Esophagus squamous epithelium (tissue), 4 donors: Measurements from ENCODE around the gene MDFI.

ENCODE experiments used
- POLR2A ChIP-seq, 4 donors: fragments of 450-650 bp; IDR thresholded peaks; one replicate each; pipeline ENCODE4 v1.6.1; 2017; ENCODE audit warnings: antibody characterized with exemption in 4 of 4, mild to moderate bottlenecking in 4 of 4, moderate library complexity in 3 of 4
- TF ChIP-seq, protein P1 (sequence below), 6 experiments: fragments of 450-650 bp in 4 of 6; fragments of 200-600 bp in 2 of 6; sonication (generic) in 2 of 6; IDR thresholded peaks; one replicate each; pipeline ENCODE4 v1.5.1; 2016 to 2019; ENCODE audit warnings: antibody characterized with exemption in 6 of 6, mild to moderate bottlenecking in 4 of 6, moderate library complexity in 4 of 6

DNA sequence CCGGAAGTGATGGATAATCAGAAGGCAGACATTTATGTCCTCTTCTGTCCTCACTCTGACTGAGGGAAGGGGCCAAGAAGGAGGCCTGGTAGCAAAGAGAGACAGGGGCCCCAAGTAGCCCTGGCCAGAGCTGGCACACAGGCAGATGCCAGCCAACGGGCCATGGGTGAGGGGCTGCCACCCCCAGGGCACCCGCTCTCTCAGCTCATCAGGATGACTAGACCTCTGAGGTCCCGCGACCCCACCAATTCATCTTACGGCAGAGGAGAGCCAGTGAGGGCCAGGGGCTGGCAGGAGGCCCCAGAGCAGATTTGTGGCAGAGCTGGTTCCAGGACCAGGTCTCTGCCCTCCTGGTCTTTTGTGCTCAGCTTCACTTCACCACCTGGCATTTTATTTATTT, 43.1 kb upstream of the MDFI start:
- TF ChIP-seq POLR2A (IDR thresholded peaks at IDR 0.05) = no peak
- TF ChIP-seq, protein P1, sequence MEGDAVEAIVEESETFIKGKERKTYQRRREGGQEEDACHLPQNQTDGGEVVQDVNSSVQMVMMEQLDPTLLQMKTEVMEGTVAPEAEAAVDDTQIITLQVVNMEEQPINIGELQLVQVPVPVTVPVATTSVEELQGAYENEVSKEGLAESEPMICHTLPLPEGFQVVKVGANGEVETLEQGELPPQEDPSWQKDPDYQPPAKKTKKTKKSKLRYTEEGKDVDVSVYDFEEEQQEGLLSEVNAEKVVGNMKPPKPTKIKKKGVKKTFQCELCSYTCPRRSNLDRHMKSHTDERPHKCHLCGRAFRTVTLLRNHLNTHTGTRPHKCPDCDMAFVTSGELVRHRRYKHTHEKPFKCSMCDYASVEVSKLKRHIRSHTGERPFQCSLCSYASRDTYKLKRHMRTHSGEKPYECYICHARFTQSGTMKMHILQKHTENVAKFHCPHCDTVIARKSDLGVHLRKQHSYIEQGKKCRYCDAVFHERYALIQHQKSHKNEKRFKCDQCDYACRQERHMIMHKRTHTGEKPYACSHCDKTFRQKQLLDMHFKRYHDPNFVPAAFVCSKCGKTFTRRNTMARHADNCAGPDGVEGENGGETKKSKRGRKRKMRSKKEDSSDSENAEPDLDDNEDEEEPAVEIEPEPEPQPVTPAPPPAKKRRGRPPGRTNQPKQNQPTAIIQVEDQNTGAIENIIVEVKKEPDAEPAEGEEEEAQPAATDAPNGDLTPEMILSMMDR (IDR thresholded peaks at IDR 0.05) = no peak
